Ishikawa (cell line): ENCODE data around the gene SGCD.

ENCODE experiments used
- CREB1 ChIP-seq: IDR thresholded peaks from 2 replicates; pipeline ENCODE4 v1.6.1; 2012; ENCODE audit warnings: low read depth
- EGR1 ChIP-seq: IDR thresholded peaks from 2 replicates; pipeline ENCODE4 v1.6.1; 2012
- EP300 ChIP-seq: IDR thresholded peaks from 2 replicates; pipeline ENCODE4 v1.6.1; 2012; ENCODE audit warnings: borderline replicate concordance
- FOXM1 ChIP-seq: IDR thresholded peaks from 2 replicates; pipeline ENCODE4 v1.6.1; 2012; ENCODE audit warnings: low read depth, borderline replicate concordance
- MAX ChIP-seq: IDR thresholded peaks from 2 replicates; pipeline ENCODE4 v1.6.1; 2012
- RAD21 ChIP-seq: IDR thresholded peaks from 2 replicates; pipeline ENCODE4 v1.6.1; 2012; ENCODE audit warnings: low read depth
- REST ChIP-seq: IDR thresholded peaks from 2 replicates; pipeline ENCODE4 v1.6.1; 2012; ENCODE audit warnings: low read depth, mild to moderate bottlenecking
- TAF1 ChIP-seq: IDR thresholded peaks from 2 replicates; pipeline ENCODE4 v1.6.1; 2012; ENCODE audit warnings: low read depth, mild to moderate bottlenecking
- TEAD4 ChIP-seq: IDR thresholded peaks from 2 replicates; pipeline ENCODE4 v1.6.1; 2012
- USF1 ChIP-seq: IDR thresholded peaks from 2 replicates; pipeline ENCODE4 v1.6.1; 2012
- YY1 ChIP-seq: IDR thresholded peaks from 2 replicates; pipeline ENCODE4 v1.6.1; 2012; ENCODE audit warnings: low read depth

DNA sequence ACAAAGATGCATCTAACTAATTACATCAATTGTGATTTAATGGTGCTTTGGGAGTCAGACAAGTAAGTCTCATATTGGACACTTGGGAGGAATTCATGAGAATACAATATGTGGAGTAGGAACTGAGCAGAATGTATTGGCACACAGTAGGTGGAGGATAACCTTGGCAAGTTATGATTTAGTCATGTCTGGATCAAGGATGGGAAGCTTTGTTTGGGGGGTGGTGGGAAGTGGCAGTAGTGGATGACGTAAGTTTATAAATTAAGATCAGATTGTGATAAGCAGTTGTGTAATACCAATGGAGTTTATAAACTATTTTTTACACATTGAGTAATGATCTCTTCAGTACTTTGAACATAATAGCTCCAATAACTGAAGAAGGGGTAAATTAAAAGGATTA lies 67.0 kb downstream of the SGCD start:
- TF ChIP-seq FOXM1, result no peak
- no peak for TF ChIP-seq REST
- TF ChIP-seq YY1, result no peak
- no peak for TF ChIP-seq TAF1
- TF ChIP-seq TEAD4, result no peak
- no peak for TF ChIP-seq EP300
- TF ChIP-seq CREB1, result no peak
- TF ChIP-seq RAD21, result no peak
- TF ChIP-seq EGR1, result no peak
- no peak for TF ChIP-seq MAX
- TF ChIP-seq USF1, result no peak
